SK-N-MC (cell line): ENCODE results near the gene ABR.

Experiments
- EZH2 ChIP-seq: fragments of 200-600 bp; sonication (generic); IDR thresholded peaks from one replicate; pipeline ENCODE4 v1.6.1; 2017; ENCODE audit warnings: antibody characterized with exemption
- POLR2AphosphoS5 ChIP-seq: IDR thresholded peaks from 2 replicates; pipeline ENCODE4 v1.6.1; 2012; ENCODE audit warnings: mild to moderate bottlenecking, low read depth, low read length, borderline replicate concordance

- TF ChIP-seq EZH2 (no peak), POLR2AphosphoS5 (no peak)
Observed at GRCh38 chr17:1104222-1104621, 75.6 kb downstream of the ABR start.
